HCT116 (cell line): Measurements from ENCODE around the gene MARS1. TPM values are rescaled to one million over a fixed set of nuclear protein-coding genes. Genes with fewer than 3 reads are reported as not detected.

ENCODE experiments used
- ATAC-seq: fragments of 200-7000 bp; cut with Tn5 transposase; 2 replicates; pipeline ENCODE4 v1.9.1; 2020; ENCODE audit warnings: mild to moderate bottlenecking, moderate library complexity
- BruUV-seq: library from RNA; stranded (reverse); fragments of 400-500 nt; replicated peaks from 2 replicates; lab custom pipeline; 2021; lab: Mats Ljungman, UMichigan
- CTCF ChIA-PET: fragments of 300-600 bp; sonication (Branson Sonifier 250); formaldehyde crosslinking; loops from one replicate; lab custom pipeline; 2021; ENCODE audit warnings: antibody characterized with exemption; lab: Charles Lee
- POLR2A ChIA-PET: fragments of 300-600, 350-600 bp; sonication (Branson Sonifier 250); formaldehyde crosslinking; loops from one replicate; lab custom pipeline; 2021; ENCODE audit warnings: antibody characterized with exemption; lab: Charles Lee
- RAD21 ChIA-PET, 2 experiments: fragments of 300-600 bp; sonication (Branson Sonifier 250); formaldehyde crosslinking; loops; one replicate each; lab custom pipeline; 2023; ENCODE audit warnings: low total read pairs in 2 of 2; ENCODE audit not compliant: uncharacterized antibody in 2 of 2, unreplicated experiment in 2 of 2, low non-redundant PET in 1 of 2; lab: Charles Lee
- DNase-seq: peaks from one replicate; pipeline ENCODE4 v3.0.0-alpha.2; 2010; ENCODE audit warnings: low read depth, low spot score
- H2AFZ ChIP-seq: fragments of 200-600 bp; shearing (Covaris generic), sonication (generic); 2 replicates; pipeline ENCODE4 v1.6.1; 2017; ENCODE audit warnings: low read depth, mixed run types, mixed read lengths, antibody characterized with exemption, low read length; ENCODE audit not compliant: poor library complexity, severe bottlenecking
- H3K27ac ChIP-seq: 2 replicates; pipeline ENCODE4 v1.5.1; 2012; ENCODE audit warnings: low read depth, low read length
- H3K27me3 ChIP-seq: fragments of 200-600 bp; sonication (generic); 2 replicates; pipeline ENCODE4 v1.6.1; 2016; ENCODE audit warnings: mixed run types, low read length, mixed read lengths; ENCODE audit not compliant: insufficient read depth
- H3K36me3 ChIP-seq, 2 experiments: fragments of 200-500 bp in 1 of 2; fragments of 200-600 bp in 1 of 2; sonication (Bioruptor generic) in 1 of 2; sonication (generic) in 1 of 2; 2 replicates each; pipeline versions ENCODE4 v1.5.1 to v1.6.1; 2014 to 2016; ENCODE audit warnings: low read length in 2 of 2, inconsistent platforms in 1 of 2, mixed read lengths in 1 of 2, mixed run types in 1 of 2; ENCODE audit not compliant: insufficient read depth in 2 of 2, control insufficient read depth in 1 of 2
- H3K4me1 ChIP-seq, 2 experiments: fragments of 200-600 bp in 1 of 2; sonication (generic) in 1 of 2; 2 replicates each; pipeline versions ENCODE4 v1.5.1 to v1.6.1; 2012 to 2017; ENCODE audit warnings: low read length in 2 of 2, inconsistent platforms in 1 of 2, mild to moderate bottlenecking in 1 of 2, mixed read lengths in 1 of 2, mixed run types in 1 of 2, moderate library complexity in 1 of 2; ENCODE audit not compliant: insufficient read depth in 2 of 2, control insufficient read depth in 1 of 2
- H3K4me2 ChIP-seq: fragments of 200-600 bp; sonication (generic); 2 replicates; pipeline ENCODE4 v1.6.1; 2017; ENCODE audit warnings: mixed run types, low read length, mixed read lengths
- H3K4me3 ChIP-seq, 2 experiments: fragments of 200-600 bp in 1 of 2; sonication (generic) in 1 of 2; replicated peaks in 1 of 2; 2 replicates each; pipeline ENCODE4 v1.5.1; 2011 to 2016; ENCODE audit warnings: low read length in 2 of 2, control low read depth in 1 of 2, low read depth in 1 of 2, mild to moderate bottlenecking in 1 of 2, mixed read lengths in 1 of 2, mixed run types in 1 of 2
- H3K79me2 ChIP-seq: fragments of 200-600 bp; sonication (generic); 2 replicates; pipeline ENCODE4 v1.6.1; 2017; ENCODE audit warnings: mild to moderate bottlenecking, mixed run types, low read length, moderate library complexity, mixed read lengths; ENCODE audit not compliant: insufficient read depth
- H3K9ac ChIP-seq: fragments of 200-600 bp; sonication (generic); 2 replicates; pipeline ENCODE4 v1.6.1; 2016; ENCODE audit warnings: low read length, mixed read lengths
- H3K9me2 ChIP-seq: fragments of 200-600 bp; sonication (generic), shearing (Covaris generic); 2 replicates; pipeline ENCODE4 v1.6.1; 2017; ENCODE audit warnings: mixed run types, mild to moderate bottlenecking, moderate library complexity; ENCODE audit not compliant: insufficient read depth
- H3K9me3 ChIP-seq, 2 experiments: fragments of 200-500 bp in 1 of 2; fragments of 200-600 bp in 1 of 2; sonication (Bioruptor generic) in 1 of 2; sonication (generic) in 1 of 2; 2 replicates each; pipeline ENCODE4 v1.6.1; 2014 to 2017; ENCODE audit warnings: low read length in 2 of 2, mixed read lengths in 2 of 2, inconsistent platforms in 1 of 2, low read depth in 1 of 2, mild to moderate bottlenecking in 1 of 2, mixed run types in 1 of 2, moderate library complexity in 1 of 2; ENCODE audit not compliant: control insufficient read depth in 1 of 2, insufficient read depth in 1 of 2
- H4K20me1 ChIP-seq: fragments of 200-600 bp; sonication (generic), shearing (Covaris generic); 2 replicates; pipeline ENCODE4 v1.6.1; 2017; ENCODE audit warnings: mixed run types, mild to moderate bottlenecking, moderate library complexity; ENCODE audit not compliant: insufficient read depth
- ELF1 ChIP-seq: IDR thresholded peaks from 2 replicates; pipeline ENCODE4 v1.6.1; 2012; ENCODE audit warnings: low read depth, borderline replicate concordance
- POLR2AphosphoS5 ChIP-seq: IDR thresholded peaks from 2 replicates; pipeline ENCODE4 v1.6.1; 2011; ENCODE audit warnings: mild to moderate bottlenecking, low read depth, low read length, moderate library complexity
- ZBTB33 ChIP-seq: IDR thresholded peaks from 2 replicates; pipeline ENCODE4 v1.6.1; 2011; ENCODE audit warnings: mild to moderate bottlenecking, low read length, moderate library complexity; ENCODE audit not compliant: insufficient replicate concordance; ENCODE audit errors: extremely low read depth
- intact Hi-C: fragments of 100-400 bp; cut with micrococcal nuclease; formaldehyde crosslinking; loops from 2 replicates; pipeline ENCODE4 v1.10.0; 2022
- total RNA-seq: library from RNA; stranded (reverse); gene quantifications from one replicate; pipeline ENCODE4 v1.2.1, GENCODE V29; 2021; ENCODE audit not compliant: unreplicated experiment

MARS1 gene
- total RNA-seq, 1 experiment from 2014 or later: 344 TPM

DNA sequence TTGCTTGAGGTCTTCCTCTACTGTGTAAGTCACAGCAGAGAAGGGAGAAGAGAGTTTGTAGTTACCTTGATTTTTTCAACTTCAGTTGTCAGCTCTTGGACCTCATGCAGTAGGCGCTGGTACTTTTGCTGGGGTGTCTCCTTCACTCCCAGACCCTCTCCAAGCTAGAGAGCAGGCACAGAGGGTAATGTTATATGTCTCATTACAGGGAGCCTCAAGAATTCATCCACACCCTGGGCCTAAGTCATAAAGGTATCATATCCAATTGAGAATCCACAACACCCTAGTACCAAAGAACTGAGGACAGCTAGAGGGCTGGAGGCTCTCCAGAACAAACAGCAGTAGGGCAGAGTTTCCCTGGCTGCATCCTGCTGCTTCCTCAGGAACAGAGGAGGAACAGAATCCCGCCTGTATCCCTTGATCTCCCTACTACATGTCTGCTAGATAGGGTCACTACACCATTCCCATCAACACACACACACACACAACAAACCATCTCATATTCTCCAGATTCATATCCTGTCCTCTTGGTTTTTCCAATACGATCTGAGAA lies 47.2 kb downstream of the MARS1 start:
- ChIA-PET CTCF (interaction anchor here (0.6 to 1.6 kb wide), 2 partner anchors 48 to 338 kb away, joined by 3 to 4 read pairs; no protein-coding TSS in a partner anchor), POLR2A (no interaction called here)

More for the DNA sequence above, 47.2 kb downstream of the MARS1 start:
- intact Hi-C loops: no loop called here
- H2AFZ ChIP-seq: no peak overlapping the region
- DNase-seq (no peak), ATAC-seq (no peak)
- no peaks in the 10 kb centered on the region for H3K9me2 ChIP-seq
- H3K4me3 ChIP-seq: no peak overlapping the region
- no peaks in the 10 kb centered on the region for H4K20me1 ChIP-seq
- BruUV-seq: no TSS peak
- no peaks in the 10 kb centered on the region for H3K9me3 ChIP-seq
- peaks cover 27 to 36% of the 10 kb centered on the region in 2 experiments; a peak in 3 of 4 replicates for H3K36me3 ChIP-seq
- no peak for TF ChIP-seq POLR2AphosphoS5
- no peak for TF ChIP-seq ELF1
- TF ChIP-seq ZBTB33: no peak
- H3K4me1 ChIP-seq: no peaks in the 10 kb centered on the region
- H3K4me2 ChIP-seq: no peak overlapping the region
- H3K27me3 ChIP-seq: no peaks in the 10 kb centered on the region
- H3K9ac ChIP-seq: no peak overlapping the region
- RAD21 ChIA-PET: no interaction called here
- no peak overlapping the region for H3K27ac ChIP-seq
- H3K79me2 ChIP-seq: no peaks in the 10 kb centered on the region
